OCI-LY7 (cell line): ENCODE data around the gene PRRX2.

Experiments
- CTCF ChIP-seq: fragments of 200-600 bp; sonication (generic); conservative IDR thresholded peaks from 2 replicates; pipeline ENCODE4 v1.5.1; 2014; ENCODE audit warnings: mild to moderate bottlenecking, antibody characterized with exemption, low read length, moderate library complexity, mixed read lengths
- EZH2phosphoT487 ChIP-seq: fragments of 200-600 bp; sonication (generic); IDR thresholded peaks from 2 replicates; pipeline ENCODE4 v1.6.1; 2018; ENCODE audit warnings: low read depth, borderline replicate concordance, mild to moderate bottlenecking, mixed run types, antibody characterized with exemption, low read length, moderate library complexity, mixed read lengths

- TF ChIP-seq CTCF, result no peak
- no peak for TF ChIP-seq EZH2phosphoT487
Measured at GRCh38 chr9:129717991-129718390, 52.5 kb downstream of the PRRX2 start.
